Lung (tissue), 12 donors: ENCODE measurements around the gene SCGB1C2. TPM values are rescaled to one million over a fixed set of nuclear protein-coding genes. Genes with fewer than 3 reads are reported as not detected.
A peak's percentile ranks its signal among the peaks of the same experiment; 100 is the strongest.

Source experiments
- ATAC-seq: fragments of 200-7000 bp; cut with Tn5 transposase; one replicate; pipeline ENCODE4 v1.9.1; 2020; ENCODE audit warnings: moderate number of reproducible peaks; ENCODE audit not compliant: insufficient read depth, low FRiP score
- DNase-seq, 3 donors: peaks; one replicate each; pipeline ENCODE4 v3.0.0-alpha.2; 2013 to 2017
- H3K27ac ChIP-seq, 2 donors: one replicate each; pipeline ENCODE4 v1.5.1; 2013; ENCODE audit warnings: mild to moderate bottlenecking in 2 of 2, moderate library complexity in 2 of 2, control low read depth in 1 of 2, inconsistent platforms in 1 of 2, low read depth in 1 of 2, low read length in 1 of 2
- H3K27me3 ChIP-seq, 3 donors: one replicate each; pipeline ENCODE4 v1.5.1; 2013; ENCODE audit warnings: low read length in 2 of 3; ENCODE audit not compliant: control insufficient read depth in 3 of 3, insufficient read depth in 3 of 3
- H3K36me3 ChIP-seq, 4 donors: one replicate each; pipeline ENCODE4 v1.5.1; 2013; ENCODE audit warnings: low read length in 4 of 4, mild to moderate bottlenecking in 1 of 4, moderate library complexity in 1 of 4; ENCODE audit not compliant: control insufficient read depth in 4 of 4, insufficient read depth in 4 of 4
- H3K4me1 ChIP-seq, 5 donors: one replicate each; pipeline ENCODE4 v1.5.1; 2013; ENCODE audit warnings: low read length in 5 of 5, mild to moderate bottlenecking in 2 of 5, moderate library complexity in 1 of 5; ENCODE audit not compliant: control insufficient read depth in 5 of 5, insufficient read depth in 5 of 5
- H3K4me3 ChIP-seq: one replicate; pipeline ENCODE4 v1.5.1; 2013; ENCODE audit warnings: mild to moderate bottlenecking, control low read depth, moderate library complexity
- H3K9ac ChIP-seq, 2 donors: one replicate each; pipeline ENCODE4 v1.5.1; 2013; ENCODE audit warnings: low read length in 2 of 2, control low read depth in 1 of 2; ENCODE audit not compliant: insufficient read depth in 1 of 2
- H3K9me3 ChIP-seq, 4 donors: one replicate each; pipeline ENCODE4 v1.5.1; 2013; ENCODE audit warnings: low read length in 3 of 4, mild to moderate bottlenecking in 1 of 4, moderate library complexity in 1 of 4; ENCODE audit not compliant: control insufficient read depth in 4 of 4, insufficient read depth in 3 of 4
- WGBS, 2 donors: extraction: QIAGEN DNeasy Blood & Tissue Kit; methylation state at CpG; one replicate each; pipeline ENCODE4 v1.1.7; 2013; 5-methylcytosine and 5-hydroxymethylcytosine counted together
- polyA plus RNA-seq, 2 donors: library from polyadenylated mRNA; stranded (reverse); fragments of 200-250 nt; gene quantifications; one replicate each; pipeline ENCODE4 v1.2.1, GENCODE V29; 2013
- total RNA-seq, 2 donors: library from RNA; depleted of rRNA in 1 of 2; stranded (reverse); fragments of >200 nt in 1 of 2; gene quantifications; one replicate each; pipeline ENCODE4 v1.2.1, GENCODE V29; 2014 to 2021
- TF ChIP-seq, protein P1 (sequence below): IDR thresholded peaks from 2 replicates; pipeline ENCODE4 v1.5.1; 2012; ENCODE audit warnings: mild to moderate bottlenecking; ENCODE audit errors: control extremely low read depth, extremely low read depth
- donor health status: control.
- donor health status: control.
- donor health status: Bipolar disorder and iron deficiency.
- donor health status: healthy.
- donor health status: DM: yes; HTN: yes; CAD: no.

The SCGB1C2 gene
- total and polyA plus RNA-seq, 4 donors: not detected

DNA sequence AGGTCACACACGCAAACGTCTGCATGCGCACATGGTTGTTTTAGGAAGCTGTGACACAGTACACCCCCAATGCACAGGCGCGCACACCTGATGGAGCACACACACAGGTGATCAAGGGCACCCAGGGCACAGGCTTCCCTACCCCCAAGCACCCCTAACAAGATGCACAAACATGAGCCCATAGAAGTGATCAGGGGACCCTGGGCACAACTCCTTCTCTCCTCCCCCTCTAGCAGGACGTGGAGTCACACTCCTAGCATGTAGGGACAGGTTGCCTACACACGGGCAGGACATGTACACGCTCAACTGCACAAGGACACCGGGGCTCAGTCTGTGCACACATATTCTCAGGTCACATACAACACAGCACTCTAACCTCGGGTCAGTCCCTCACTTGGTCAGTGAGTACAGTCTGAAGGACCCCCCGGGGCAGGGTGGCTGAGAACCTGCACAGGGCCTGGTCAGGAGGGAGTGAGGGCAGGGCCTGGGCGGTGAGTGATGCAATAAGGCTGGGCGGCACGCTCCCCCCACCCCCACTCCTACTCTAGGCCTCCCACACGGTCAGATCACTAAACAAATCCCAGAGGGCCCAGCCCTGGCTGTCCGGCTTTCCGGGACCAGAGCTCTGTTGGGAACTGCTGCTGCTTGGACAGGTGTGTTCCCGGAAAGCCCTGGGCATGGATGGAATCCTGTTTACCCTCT, 44.8 kb downstream of the SCGB1C2 start:
- Histone ChIP-seq H3K36me3 (no peaks in the 10 kb centered on the region), H3K4me3 (peak overlapping the region; percentile 10), H3K27me3 (peaks cover 0 to 52% (median 22%) of the 10 kb centered on the region in 3 donors), H3K9ac (no peak overlapping the region), H3K4me1 (peaks cover 0 to 10% (median 4%) of the 10 kb centered on the region in 5 donors), H3K9me3 (peaks cover 0 to 3% (median 0%) of the 10 kb centered on the region in 4 donors), H3K27ac (peak overlapping the region in 1 of 2 donors; percentile 23)
- TF ChIP-seq, protein P1, sequence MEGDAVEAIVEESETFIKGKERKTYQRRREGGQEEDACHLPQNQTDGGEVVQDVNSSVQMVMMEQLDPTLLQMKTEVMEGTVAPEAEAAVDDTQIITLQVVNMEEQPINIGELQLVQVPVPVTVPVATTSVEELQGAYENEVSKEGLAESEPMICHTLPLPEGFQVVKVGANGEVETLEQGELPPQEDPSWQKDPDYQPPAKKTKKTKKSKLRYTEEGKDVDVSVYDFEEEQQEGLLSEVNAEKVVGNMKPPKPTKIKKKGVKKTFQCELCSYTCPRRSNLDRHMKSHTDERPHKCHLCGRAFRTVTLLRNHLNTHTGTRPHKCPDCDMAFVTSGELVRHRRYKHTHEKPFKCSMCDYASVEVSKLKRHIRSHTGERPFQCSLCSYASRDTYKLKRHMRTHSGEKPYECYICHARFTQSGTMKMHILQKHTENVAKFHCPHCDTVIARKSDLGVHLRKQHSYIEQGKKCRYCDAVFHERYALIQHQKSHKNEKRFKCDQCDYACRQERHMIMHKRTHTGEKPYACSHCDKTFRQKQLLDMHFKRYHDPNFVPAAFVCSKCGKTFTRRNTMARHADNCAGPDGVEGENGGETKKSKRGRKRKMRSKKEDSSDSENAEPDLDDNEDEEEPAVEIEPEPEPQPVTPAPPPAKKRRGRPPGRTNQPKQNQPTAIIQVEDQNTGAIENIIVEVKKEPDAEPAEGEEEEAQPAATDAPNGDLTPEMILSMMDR: no peak
- ATAC-seq: peak; percentile 58
- 53 to 56% methylated on average over 18 of the region's 18 CpGs for WGBS, 2 donors
- peak in 1 of 3 donors; percentile 30 for DNase-seq

DNA sequence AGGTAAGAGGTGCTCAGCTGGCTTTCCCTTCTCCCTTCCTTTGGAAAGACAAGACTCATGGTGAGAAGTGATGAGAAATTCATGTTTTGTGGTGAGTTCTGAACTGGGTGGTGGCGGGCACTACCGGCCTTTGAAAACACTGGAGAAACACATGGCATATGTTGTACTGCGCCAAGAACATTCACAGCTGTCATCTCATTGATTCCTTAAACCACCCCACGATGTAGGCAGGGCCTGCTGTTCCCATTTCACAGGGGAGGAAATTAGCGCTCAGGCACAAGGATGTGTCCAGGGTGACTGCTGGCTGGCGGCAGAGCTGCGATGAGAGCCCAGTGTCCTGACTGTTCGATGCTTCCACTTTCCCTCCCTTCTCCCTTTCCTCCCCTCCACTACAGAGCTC, 45.7 kb downstream of the SCGB1C2 start:
- WGBS, 2 donors: 75 to 85% methylated on average over 8 of the region's 8 CpGs
- H3K9me3 ChIP-seq: peaks cover 0 to 3% (median 0%) of the 10 kb centered on the region in 4 donors
- ATAC-seq: no peak

DNA sequence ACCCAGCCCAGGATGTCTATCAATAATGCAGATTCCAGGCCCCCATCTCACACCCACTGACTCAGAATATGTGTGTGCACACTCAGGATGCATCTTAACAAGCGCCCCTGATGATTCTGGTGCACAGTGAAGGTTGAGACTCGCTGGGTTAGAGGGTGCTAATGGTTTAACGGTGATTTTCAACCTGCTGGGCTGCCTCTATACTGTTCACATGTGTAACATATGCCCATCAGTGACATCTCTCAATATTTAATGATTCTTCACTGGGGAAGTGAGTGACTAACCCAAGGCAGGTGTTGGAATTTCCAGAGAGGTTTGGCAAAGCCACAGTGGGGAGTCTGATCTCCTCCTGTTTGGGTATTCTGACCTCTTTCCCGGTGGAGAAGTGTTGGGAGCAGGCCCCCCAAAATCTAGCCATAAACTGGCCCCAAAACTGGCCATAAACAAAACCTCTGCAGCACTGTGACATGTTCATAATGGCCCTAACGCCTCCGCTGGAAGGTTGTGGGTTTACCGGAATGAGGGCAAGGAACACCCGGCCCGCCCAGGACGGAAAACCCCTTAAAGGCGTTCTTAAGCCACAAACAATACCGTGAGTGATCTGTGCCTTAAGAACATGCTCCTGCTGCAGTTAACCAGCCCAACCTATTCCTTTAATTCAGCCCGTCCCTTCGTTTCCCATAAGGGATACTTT, 48.2 kb downstream of the SCGB1C2 start:
- H3K36me3 ChIP-seq: no peaks in the 10 kb centered on the region
- H3K9me3 ChIP-seq: peaks cover 0 to 3% (median 0%) of the 10 kb centered on the region in 4 donors
- peaks cover 0 to 10% (median 0%) of the 10 kb centered on the region in 5 donors for H3K4me1 ChIP-seq
- H3K27ac ChIP-seq: no peak overlapping the region
- no peak overlapping the region for H3K4me3 ChIP-seq
- no peak overlapping the region for H3K9ac ChIP-seq
- peaks cover 0 to 39% (median 18%) of the 10 kb centered on the region in 3 donors for H3K27me3 ChIP-seq
- WGBS, 2 donors: 54 to 62% methylated on average over 14 of the region's 14 CpGs
- ATAC-seq (no peak), DNase-seq (no peak)
- TF ChIP-seq, protein P1: no peak

More for the DNA sequence above, 45.7 kb downstream of the SCGB1C2 start:
- Histone ChIP-seq H3K4me1 (peaks cover 0 to 10% (median 4%) of the 10 kb centered on the region in 5 donors), H3K36me3 (no peaks in the 10 kb centered on the region), H3K4me3 (no peak overlapping the region), H3K9ac (no peak overlapping the region), H3K27ac (no peak overlapping the region), H3K27me3 (peaks cover 0 to 52% (median 22%) of the 10 kb centered on the region in 3 donors)
- DNase-seq: no peak
- TF ChIP-seq, protein P1: no peak
